Endothelial cell of umbilical vein (primary cell): ENCODE data around the gene DCAF7. TPM values are rescaled to one million over a fixed set of nuclear protein-coding genes. Genes with fewer than 3 reads are reported as not detected.

Experiments
- BruUV-seq: library from RNA; stranded (reverse); fragments of 400-500 nt; replicated peaks from 2 replicates; lab custom pipeline; 2021; lab: Mats Ljungman, UMichigan
- CTCF ChIA-PET: fragments of 300-600, 350-600 bp; sonication (Branson Sonifier 250); formaldehyde crosslinking; loops from one replicate; lab custom pipeline; 2021; ENCODE audit warnings: antibody characterized with exemption, inconsistent platforms; lab: Charles Lee
- POLR2A ChIA-PET: fragments of 300-600, 350-600 bp; sonication (Branson Sonifier 250); formaldehyde crosslinking; loops from one replicate; lab custom pipeline; 2021; ENCODE audit warnings: antibody characterized with exemption, inconsistent platforms; lab: Charles Lee
- DNase-seq: peaks from one replicate; pipeline ENCODE4 v3.0.0-alpha.2; 2011; ENCODE audit warnings: low read depth, low spot score
- FAIRE-seq: peaks from 2 replicates; lab custom pipeline; 2011; peaks lifted over from hg19 to GRCh38; lab: Jason Lieb, UNC
- H2AFZ ChIP-seq: 2 replicates; pipeline ENCODE4 v1.6.0; 2012; ENCODE audit warnings: low read depth, low read length, control low read depth, inconsistent platforms
- H3K27ac ChIP-seq: 2 replicates; pipeline ENCODE4 v1.5.1; 2011; ENCODE audit warnings: low read depth, mild to moderate bottlenecking, control low read depth, low read length, moderate library complexity; ENCODE audit not compliant: insufficient read depth
- H3K27me3 ChIP-seq, 2 experiments: 2 replicates each; pipeline versions ENCODE4 v1.6.0 to v1.6.1; 2011; ENCODE audit warnings: low read length in 2 of 2, mixed read lengths in 1 of 2; ENCODE audit not compliant: control insufficient read depth in 2 of 2, insufficient read depth in 2 of 2
- H3K36me3 ChIP-seq, 2 experiments: 2 replicates in 1 of 2; 3 replicates in 1 of 2; pipeline ENCODE4 v1.5.1; 2011; ENCODE audit warnings: low read length in 2 of 2, mild to moderate bottlenecking in 1 of 2, moderate library complexity in 1 of 2; ENCODE audit not compliant: control insufficient read depth in 2 of 2, insufficient read depth in 2 of 2; ENCODE audit errors: extremely low read depth in 1 of 2
- H3K4me1 ChIP-seq: 3 replicates; pipeline ENCODE4 v1.5.1; 2011; ENCODE audit warnings: mild to moderate bottlenecking, low read length; ENCODE audit not compliant: control insufficient read depth, insufficient read depth; ENCODE audit errors: extremely low read depth
- H3K4me2 ChIP-seq: 2 replicates; pipeline ENCODE4 v1.6.1; 2011; ENCODE audit warnings: low read length, control low read depth, mixed read lengths; ENCODE audit not compliant: insufficient read depth
- H3K4me3 ChIP-seq, 3 experiments: fragments of 200-600 bp in 1 of 3; sonication (generic), shearing (Covaris generic) in 1 of 3; replicated peaks in 1 of 3; 2 replicates each; pipeline ENCODE4 v1.5.1; 2011 to 2016; ENCODE audit warnings: control low read depth in 3 of 3, low read length in 3 of 3, mild to moderate bottlenecking in 2 of 3, inconsistent platforms in 1 of 3, low read depth in 1 of 3, moderate library complexity in 1 of 3; ENCODE audit not compliant: insufficient read depth in 1 of 3
- H3K79me2 ChIP-seq: 2 replicates; pipeline ENCODE4 v1.6.0; 2012; ENCODE audit warnings: low read length, inconsistent platforms; ENCODE audit not compliant: control insufficient read depth, insufficient read depth
- H3K9ac ChIP-seq: replicated peaks from 2 replicates; pipeline ENCODE3; 2011; ENCODE audit warnings: low read length, control low read depth; ENCODE audit not compliant: insufficient read depth; ENCODE audit errors: extremely low read depth
- H3K9me1 ChIP-seq: replicated peaks from 3 replicates; pipeline ENCODE4 v1.6.0; 2011; ENCODE audit warnings: mild to moderate bottlenecking, low read length; ENCODE audit not compliant: control insufficient read depth, insufficient read depth; ENCODE audit errors: extremely low read depth
- H3K9me3 ChIP-seq: replicated peaks from 2 replicates; pipeline ENCODE4 v1.5.1; 2012; ENCODE audit warnings: low read length, inconsistent platforms; ENCODE audit not compliant: control insufficient read depth, insufficient read depth
- H4K20me1 ChIP-seq: replicated peaks from 2 replicates; pipeline ENCODE3; 2011; ENCODE audit warnings: mild to moderate bottlenecking, low read length; ENCODE audit not compliant: control insufficient read depth, insufficient read depth; ENCODE audit errors: extremely low read depth
- CTCF ChIP-seq, 2 donors: IDR thresholded peaks; 1 replicate in 1 of 2; 2 replicates in 1 of 2; pipeline ENCODE4 v1.5.1; 2011; ENCODE audit warnings: low read length in 2 of 2, mild to moderate bottlenecking in 2 of 2, moderate library complexity in 2 of 2, control low read depth in 1 of 2, inconsistent platforms in 1 of 2, low read depth in 1 of 2; ENCODE audit not compliant: insufficient read depth in 1 of 2; ENCODE audit errors: extremely low read depth in 1 of 2
- EZH2 ChIP-seq: IDR thresholded peaks from 2 replicates; pipeline ENCODE4 v1.6.1; 2012; ENCODE audit warnings: borderline replicate concordance, low read depth, mild to moderate bottlenecking, moderate library complexity, low read length, inconsistent platforms; ENCODE audit not compliant: severe bottlenecking
- FOS ChIP-seq: IDR thresholded peaks from 2 replicates; pipeline ENCODE4 v1.6.1; 2011; ENCODE audit warnings: mild to moderate bottlenecking, low read length, moderate library complexity, borderline replicate concordance; ENCODE audit not compliant: insufficient read depth
- GATA2 ChIP-seq: IDR thresholded peaks from 2 replicates; pipeline ENCODE4 v1.7.0; 2011; ENCODE audit warnings: low read depth, mild to moderate bottlenecking, moderate library complexity, mixed read lengths, low read length; ENCODE audit not compliant: insufficient read length, insufficient read depth
- JUN ChIP-seq: IDR thresholded peaks from 2 replicates; pipeline ENCODE4 v1.6.1; 2011; ENCODE audit warnings: borderline replicate concordance, low read depth; ENCODE audit not compliant: insufficient read length, insufficient read depth
- MAX ChIP-seq: IDR thresholded peaks from 2 replicates; pipeline ENCODE4 v1.6.1; 2011; ENCODE audit not compliant: insufficient read depth, insufficient read length
- MYC ChIP-seq: IDR thresholded peaks from one replicate; pipeline ENCODE4 v1.6.1; 2011; ENCODE audit warnings: mild to moderate bottlenecking, low read depth, low read length
- POLR2A ChIP-seq: IDR thresholded peaks from 2 replicates; pipeline ENCODE4 v1.6.1; 2012; ENCODE audit warnings: low read depth, mild to moderate bottlenecking, control low read depth, low read length
- POLR2AphosphoS5 ChIP-seq: IDR thresholded peaks from 2 replicates; pipeline ENCODE4 v1.6.1; 2012; ENCODE audit warnings: low read depth, mild to moderate bottlenecking, control low read depth, low read length, moderate library complexity; ENCODE audit not compliant: insufficient read depth
- dilution Hi-C: fragments of 300-500 bp; cut with MboI; formaldehyde crosslinking; loops from one replicate; pipeline ENCODE4 v1.15.0; 2019; ENCODE audit warnings: low sequenced_read_pairs; ENCODE audit not compliant: extremely low pct_ligation_motif_present
- intact Hi-C: fragments of 100-400 bp; cut with micrococcal nuclease; formaldehyde crosslinking; loops from one replicate; pipeline ENCODE4 v1.10.0; 2022
- polyA plus RNA-seq, 4 experiments: library from polyadenylated mRNA; depleted of rRNA in 3 of 4; stranded (reverse) in 3 of 4; unstranded in 1 of 4; fragments of >200 nt; gene quantifications; 2 replicates each; pipeline versions ENCODE4 v1.2.1 to v1.2.3, GENCODE V29; 2011 to 2012; ENCODE audit warnings: missing spikeins in 1 of 4
- total RNA-seq: library from RNA; stranded (reverse); gene quantifications from 2 replicates; pipeline ENCODE4 v1.2.3, GENCODE V29; 2021

Gene DCAF7
- total and polyA plus RNA-seq, 2 donors (not counting 3 experiments of a cell fraction or from before 2014, with no cell fraction given), result 82.8 to 100 TPM

- no peak overlapping the region for H2AFZ ChIP-seq
- H3K9ac ChIP-seq, result no peak overlapping the region
- no peaks in the 10 kb centered on the region for H3K9me1 ChIP-seq
- H3K27ac ChIP-seq, result no peak overlapping the region
- H4K20me1 ChIP-seq, result peaks cover 2% of the 10 kb centered on the region
- H3K79me2 ChIP-seq, result peaks cover 76% of the 10 kb centered on the region
- no peak overlapping the region for H3K4me3 ChIP-seq
- FAIRE-seq (peak; percentile 94), DNase-seq (peak; percentile 58)
- TF ChIP-seq FOS, result peak; percentile 63
- no peak for TF ChIP-seq CTCF (IDR thresholded peaks at IDR 0.05; ENCODE audit: extremely low read depth in 1 of 2, insufficient read depth in 1 of 2, low read depth in 1 of 2, low read length in 2 of 2)
- no peak for TF ChIP-seq POLR2AphosphoS5
- no peak for TF ChIP-seq MAX
- TF ChIP-seq EZH2, result no peak
- TF ChIP-seq POLR2A, result no peak
- no peak for TF ChIP-seq MYC
- peak; percentile 94 for TF ChIP-seq GATA2
- TF ChIP-seq JUN, result peak; percentile 49
- BruUV-seq, result no TSS peak
- dilution Hi-C loops (no loop called here), intact Hi-C loops (no loop called here)
- H3K36me3 ChIP-seq, result no peaks in the 10 kb centered on the region
- ChIA-PET POLR2A (no interaction called here), CTCF (interaction anchor here (0.9 to 2.8 kb wide), 5 partner anchors 20 to 165 kb away, joined by 3 to 18 read pairs (median 6); no protein-coding TSS in a partner anchor)
- H3K9me3 ChIP-seq, result no peaks in the 10 kb centered on the region
- peaks cover 13% of the 10 kb centered on the region for H3K4me1 ChIP-seq
- H3K27me3 ChIP-seq, result no peaks in the 10 kb centered on the region
- peak overlapping the region; percentile 22 for H3K4me2 ChIP-seq
These were observed 21.5 kb downstream of the DCAF7 start for GRCh38 chr17:63571632-63572310.
